Right lobe of liver (tissue), 4 donors: ENCODE data around the gene FILIP1L.

ENCODE experiments used
- POLR2A ChIP-seq: fragments of 450-650 bp; IDR thresholded peaks from one replicate; pipeline ENCODE4 v1.6.1; 2017; ENCODE audit warnings: antibody characterized with exemption, mild to moderate bottlenecking
- TF ChIP-seq, protein P1 (sequence below), 4 donors: fragments of 200-600 bp in 3 of 4; fragments of 450-650 bp in 1 of 4; IDR thresholded peaks; one replicate each; pipeline versions ENCODE4 v1.5.1 to v1.8.0; 2016 to 2022; ENCODE audit warnings: antibody characterized with exemption in 4 of 4, mild to moderate bottlenecking in 2 of 4
- donor health status: DM: no; HTN: no; CAD: no.
- donor health status: DM: no; HTN: no; CAD: no.
- donor health status: DM: no; HTN: yes; CAD: no.

DNA sequence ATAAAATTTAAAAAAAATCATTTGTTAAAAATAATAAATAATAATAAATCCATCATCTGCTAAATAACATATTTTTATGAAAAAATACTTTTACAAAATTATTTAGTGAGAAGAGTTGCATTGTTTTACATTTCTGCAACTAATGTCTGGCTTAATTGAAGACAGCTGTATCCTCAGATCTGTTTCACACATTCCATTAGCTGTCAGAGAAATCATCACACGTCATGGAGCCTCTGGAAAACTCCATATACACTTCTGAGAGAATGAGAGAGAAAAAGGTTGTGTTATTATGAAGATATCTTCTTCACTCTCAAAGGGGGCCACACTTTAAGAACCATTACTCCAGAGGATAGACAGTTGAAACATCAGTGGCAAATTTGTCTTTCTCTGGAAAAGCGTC is 255.8 kb downstream of the FILIP1L start:
- TF ChIP-seq, protein P1, sequence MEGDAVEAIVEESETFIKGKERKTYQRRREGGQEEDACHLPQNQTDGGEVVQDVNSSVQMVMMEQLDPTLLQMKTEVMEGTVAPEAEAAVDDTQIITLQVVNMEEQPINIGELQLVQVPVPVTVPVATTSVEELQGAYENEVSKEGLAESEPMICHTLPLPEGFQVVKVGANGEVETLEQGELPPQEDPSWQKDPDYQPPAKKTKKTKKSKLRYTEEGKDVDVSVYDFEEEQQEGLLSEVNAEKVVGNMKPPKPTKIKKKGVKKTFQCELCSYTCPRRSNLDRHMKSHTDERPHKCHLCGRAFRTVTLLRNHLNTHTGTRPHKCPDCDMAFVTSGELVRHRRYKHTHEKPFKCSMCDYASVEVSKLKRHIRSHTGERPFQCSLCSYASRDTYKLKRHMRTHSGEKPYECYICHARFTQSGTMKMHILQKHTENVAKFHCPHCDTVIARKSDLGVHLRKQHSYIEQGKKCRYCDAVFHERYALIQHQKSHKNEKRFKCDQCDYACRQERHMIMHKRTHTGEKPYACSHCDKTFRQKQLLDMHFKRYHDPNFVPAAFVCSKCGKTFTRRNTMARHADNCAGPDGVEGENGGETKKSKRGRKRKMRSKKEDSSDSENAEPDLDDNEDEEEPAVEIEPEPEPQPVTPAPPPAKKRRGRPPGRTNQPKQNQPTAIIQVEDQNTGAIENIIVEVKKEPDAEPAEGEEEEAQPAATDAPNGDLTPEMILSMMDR (IDR thresholded peaks at IDR 0.05) = no peak
- no peak for TF ChIP-seq POLR2A
